Keratinocyte (primary cell): Measurements from ENCODE around the gene AFMID.

ENCODE experiments used
- CTCF ChIP-seq, 3 experiments: IDR thresholded peaks in 1 of 3; conservative IDR thresholded peaks in 1 of 3; optimal IDR thresholded peaks in 1 of 3; 2 replicates in 2 of 3; 3 replicates in 1 of 3; pipeline versions ENCODE3 to v1.5.1; 2011; ENCODE audit warnings: low read length in 3 of 3, mild to moderate bottlenecking in 3 of 3, moderate library complexity in 2 of 3, control low read depth in 1 of 3, inconsistent platforms in 1 of 3; ENCODE audit not compliant: insufficient read depth in 2 of 3; ENCODE audit errors: extremely low read depth in 1 of 3
- EZH2 ChIP-seq: IDR thresholded peaks from one replicate; pipeline ENCODE4 v1.6.1; 2012; ENCODE audit warnings: inconsistent platforms, mild to moderate bottlenecking, low read length, moderate library complexity

GRCh38 chr17:78223765-78224164 lies 36.6 kb downstream of the AFMID start:
- no peak for TF ChIP-seq CTCF (optimal IDR thresholded peaks at IDR 0.05 in 1 of 3, IDR thresholded peaks at IDR 0.05 in 1 of 3, conservative IDR thresholded peaks at IDR 0.05 in 1 of 3; ENCODE audit: extremely low read depth in 1 of 3, insufficient read depth in 2 of 3, low read length in 3 of 3)
- TF ChIP-seq EZH2: no peak
